Measurements from ENCODE around the gene CWF19L2.
"Not testable (repeated sequence)": the region's sequence is repeated elsewhere in the genome, so short reads cannot be mapped to it uniquely, and the experiment has no call there.

The CWF19L2 gene

GRCh38 chr11:107457558-107458271, at the start of gene CWF19L2:
Gene CWF19L2, minus strand, starts transcription at chr11:107457825. Its CDS starts 9 bp downstream, at chr11:107457816.
- peak; percentile 7 to 93 (median 78) for DNase-seq

DNA sequence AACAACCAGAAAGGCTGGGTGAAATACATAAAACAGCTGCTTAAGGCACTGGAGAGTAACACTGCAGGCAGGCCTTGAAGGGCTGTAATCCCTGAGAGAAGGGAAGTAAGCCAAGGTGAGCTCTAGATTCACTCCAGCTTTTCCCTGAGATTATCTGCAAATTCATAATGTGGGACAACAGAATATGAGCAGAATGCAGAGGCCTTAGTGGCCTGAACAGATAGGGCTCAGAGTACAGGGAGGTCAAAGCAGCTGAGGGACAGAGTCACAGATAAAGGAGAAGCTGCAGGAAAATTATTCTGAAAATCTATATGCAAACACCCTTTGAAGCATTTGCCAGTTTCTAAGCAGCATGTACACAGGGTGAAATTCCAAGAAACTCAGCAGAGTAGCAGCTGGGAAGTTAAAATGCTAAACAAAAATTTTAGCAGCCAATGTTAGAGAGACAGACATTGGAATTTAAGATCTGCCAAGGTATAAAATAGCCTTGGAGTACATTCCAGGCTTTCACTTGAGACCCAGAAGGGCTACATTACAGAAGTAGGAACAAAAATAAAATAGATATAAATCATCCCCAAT, 48.1 kb upstream of the CWF19L2 start:
- DNase-seq, result no peak

DNA sequence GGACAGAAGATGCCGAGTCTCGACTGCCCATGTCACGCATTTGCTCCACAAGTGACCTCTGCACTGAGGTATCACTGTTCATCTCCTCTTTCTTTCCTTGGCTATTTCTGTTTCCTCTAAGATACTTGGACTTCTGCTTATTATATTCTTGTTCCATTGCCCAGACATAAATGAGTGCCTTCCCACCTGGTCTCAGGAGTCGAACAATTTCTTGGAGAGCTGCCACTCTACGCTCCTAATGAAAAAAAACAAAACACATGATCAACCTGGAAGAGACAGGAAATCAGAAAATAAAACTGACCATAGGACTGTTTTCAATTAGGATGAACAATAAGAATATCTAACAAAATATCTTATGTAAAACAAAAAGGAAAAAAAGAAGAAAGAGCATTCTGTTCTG, 47.4 kb upstream of the CWF19L2 start:
- no peak for DNase-seq

- no peak for DNase-seq
Measured at GRCh38 chr11:107501713-107502112, 44.1 kb upstream of the CWF19L2 start.

GRCh38 chr11:107497371-107497770, 39.7 kb upstream of the CWF19L2 start:
- not testable (repeated sequence) for DNase-seq

- DNase-seq, result no peak
Measured at GRCh38 chr11:107496011-107496410, 38.4 kb upstream of the CWF19L2 start.

- no peak for DNase-seq
Measured at GRCh38 chr11:107494055-107494454, 36.4 kb upstream of the CWF19L2 start.

GRCh38 chr11:107493117-107493516, 35.5 kb upstream of the CWF19L2 start:
- DNase-seq, result no peak

DNA sequence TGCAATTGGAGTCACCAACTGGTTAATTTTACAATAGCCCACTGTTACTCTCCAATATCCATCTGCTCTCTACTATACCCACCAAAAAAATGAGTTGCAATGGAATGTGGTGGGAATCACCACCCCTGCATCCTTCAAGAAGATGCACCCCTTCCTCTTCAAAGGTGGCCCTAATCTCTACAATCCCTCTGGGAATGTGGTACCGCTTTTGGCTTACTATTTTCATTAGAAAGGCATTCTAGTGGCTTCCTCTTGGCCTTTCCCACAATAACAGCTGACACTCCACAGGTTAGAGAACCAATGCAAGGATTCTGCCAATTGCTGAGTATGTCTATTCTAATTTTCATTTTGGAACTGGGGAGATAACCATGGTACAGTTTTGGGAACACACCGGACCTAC, 33.2 kb upstream of the CWF19L2 start:
- DNase-seq, result no peak

DNA sequence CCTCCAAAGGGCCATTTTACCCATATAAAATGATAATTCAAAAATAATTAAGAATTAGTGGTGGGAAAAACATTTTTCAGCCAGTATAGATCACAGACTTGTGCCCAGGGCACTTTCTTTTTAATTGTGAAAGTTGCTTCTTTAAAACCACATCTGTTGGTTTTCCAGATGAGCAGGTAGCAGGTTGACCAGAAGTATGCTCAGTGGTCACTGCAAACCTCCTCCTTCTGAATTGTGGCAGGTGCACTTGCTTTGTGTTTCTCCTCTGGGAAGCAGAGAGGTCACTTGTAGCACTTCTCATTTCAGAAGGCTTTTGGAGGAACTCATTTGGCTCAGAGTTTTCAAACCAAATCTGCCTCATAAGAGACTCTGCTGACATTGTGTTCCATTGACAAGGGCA, 24.6 kb upstream of the CWF19L2 start:
- DNase-seq, result no peak

GRCh38 chr11:107478922-107479321, 21.3 kb upstream of the CWF19L2 start:
- no peak for DNase-seq

DNA sequence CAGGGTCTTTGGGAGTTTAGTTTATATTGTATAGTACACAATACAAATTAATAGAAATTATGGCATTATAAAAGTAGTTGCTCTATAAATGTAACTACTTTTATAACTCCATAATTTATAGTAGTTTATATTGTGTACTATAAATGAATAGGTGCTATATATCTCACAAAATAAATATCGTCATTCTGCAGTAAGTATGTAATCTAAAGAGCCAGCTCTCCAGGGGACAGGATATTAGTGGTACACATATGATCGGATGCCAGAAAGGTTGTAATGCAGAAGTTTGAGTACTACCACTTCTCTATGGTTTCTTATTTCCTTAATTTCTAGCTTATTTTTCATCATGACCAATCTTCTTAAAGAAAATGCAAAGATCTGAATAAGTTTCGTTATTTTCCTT, 20.2 kb upstream of the CWF19L2 start:
- no peak for DNase-seq

DNA sequence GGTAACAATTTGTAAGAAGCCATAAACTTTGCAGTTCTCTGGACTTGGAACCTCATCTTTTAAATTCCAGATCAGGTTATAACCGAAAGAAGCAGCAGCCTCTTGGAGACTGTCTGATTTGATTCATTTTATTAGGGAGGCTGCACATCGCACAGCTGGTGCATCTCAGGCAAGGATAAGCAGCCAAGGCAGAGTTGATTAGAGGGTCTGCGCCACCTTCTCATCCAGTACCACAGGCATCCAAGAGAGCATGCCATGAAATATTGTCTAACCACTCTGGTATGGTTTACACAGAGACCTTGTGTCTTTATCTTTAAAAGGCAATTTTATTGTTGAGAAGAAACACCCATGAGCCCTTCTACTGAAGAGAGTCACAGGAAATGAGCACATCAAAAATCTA, 16.2 kb upstream of the CWF19L2 start:
- DNase-seq, result no peak

GRCh38 chr11:107472966-107473365, 15.3 kb upstream of the CWF19L2 start:
- DNase-seq, result no peak

DNA sequence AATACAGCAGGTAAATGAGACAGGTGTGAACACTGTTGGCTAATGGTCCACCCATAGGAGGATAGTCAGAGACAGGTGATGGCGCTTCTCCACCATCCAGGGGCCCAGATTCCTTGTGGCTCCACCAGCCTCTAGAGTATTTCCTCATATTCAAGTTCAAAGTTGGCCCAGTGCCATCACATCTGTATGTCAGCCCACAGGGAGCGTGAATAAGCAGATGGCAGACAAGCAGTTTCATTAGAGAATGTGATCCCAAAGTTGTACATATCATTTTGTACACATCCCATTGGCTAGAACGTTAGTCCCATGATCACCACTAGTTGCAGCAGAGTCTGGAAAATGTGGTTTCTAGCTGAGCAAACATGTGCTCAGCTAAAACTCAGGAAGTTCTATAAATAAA, 11.0 kb upstream of the CWF19L2 start:
- DNase-seq, result no peak

- no peak for DNase-seq
Measured at GRCh38 chr11:107467696-107468095, 10.1 kb upstream of the CWF19L2 start.

GRCh38 chr11:107466275-107466866, 8.7 kb upstream of the CWF19L2 start:
- not testable (repeated sequence) for DNase-seq

- peak in 1 of 56 donors; percentile 18 for DNase-seq
Measured at GRCh38 chr11:107457205-107457557, 444 bp downstream of the CWF19L2 start.

- DNase-seq, result no peak
Measured at GRCh38 chr11:107453594-107454286, 3.9 kb downstream of the CWF19L2 start.

DNA sequence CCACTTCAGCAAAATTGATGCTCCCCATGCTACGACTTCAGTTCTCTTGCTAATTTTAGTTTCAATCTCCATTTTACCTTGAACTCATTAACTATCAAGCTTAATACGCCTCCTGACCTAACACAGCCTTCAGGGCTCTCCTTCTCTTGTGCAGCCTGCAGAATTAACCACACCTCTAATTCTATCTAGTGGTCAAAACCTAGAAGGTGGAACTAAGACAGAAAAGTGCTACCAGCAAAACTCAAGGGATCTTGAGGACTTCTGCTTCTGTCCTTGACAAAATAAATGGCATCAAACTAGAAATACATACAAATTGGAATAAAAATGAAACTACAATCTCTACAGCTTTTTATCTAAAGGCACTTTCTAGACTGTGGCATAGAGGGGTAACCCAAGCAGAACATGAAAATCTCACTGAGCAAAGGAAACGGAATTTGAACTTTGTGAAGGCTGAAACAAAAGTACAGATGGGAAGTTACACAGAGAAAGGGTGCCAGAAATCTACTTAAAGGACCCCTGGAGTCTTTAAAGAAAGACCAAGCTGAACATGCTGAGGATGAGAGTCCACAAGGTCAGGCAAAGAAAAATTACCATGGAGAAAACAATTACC, 10.7 kb downstream of the CWF19L2 start:
- no peak for DNase-seq

GRCh38 chr11:107442715-107443215, 14.9 kb downstream of the CWF19L2 start:
- no peak for DNase-seq
